GM19468 (cell line): ENCODE results near the gene CLEC2L.

ENCODE experiments used
- ATAC-seq: cut with Tn5 transposase; IDR thresholded peaks from one replicate; pipeline ENCODE4 v1.9.1; 2021; ENCODE audit warnings: mild to moderate bottlenecking, moderate library complexity, moderate number of reproducible peaks; ENCODE audit not compliant: unreplicated experiment; ENCODE audit errors: extremely low read depth

CLEC2L gene

DNA sequence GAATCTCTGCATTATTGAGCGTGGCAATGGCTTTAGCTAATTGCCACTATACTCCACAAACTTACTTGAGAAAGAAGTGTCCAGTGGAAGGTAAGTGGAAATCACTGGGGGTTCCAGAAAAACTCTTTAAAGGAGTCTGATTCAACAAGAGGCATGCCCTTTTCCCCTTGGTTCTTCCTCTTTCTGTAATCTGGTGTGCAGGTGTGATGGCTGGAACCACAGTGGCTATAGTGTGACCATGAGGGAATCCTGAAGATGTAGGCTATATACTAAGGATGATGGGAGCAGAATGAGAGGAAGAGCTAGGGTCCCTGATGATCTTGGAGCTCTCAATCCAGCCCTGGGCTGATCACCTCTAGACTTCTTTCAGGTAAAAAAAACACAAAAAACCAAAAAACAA is 2.0 kb upstream of the CLEC2L start:
- no peak for ATAC-seq

DNA sequence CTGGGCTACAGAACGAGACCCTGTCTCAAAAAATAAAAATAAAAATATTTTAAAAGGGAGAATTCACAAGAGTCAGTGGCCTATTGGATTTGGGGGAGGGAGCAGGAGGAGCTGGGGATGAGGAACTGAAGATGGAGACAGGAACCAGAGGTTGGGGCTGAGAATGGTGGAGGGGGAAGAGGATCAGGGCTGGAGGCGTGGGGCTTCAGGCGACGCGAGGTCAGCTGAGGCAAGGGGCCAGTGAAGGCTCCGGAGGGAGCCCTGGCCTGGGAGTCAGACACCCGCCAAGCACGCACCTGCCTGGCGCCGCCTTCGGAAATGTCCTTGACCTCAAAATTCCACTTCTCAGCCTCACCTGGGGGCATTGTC is 671 bp upstream of the CLEC2L start:
- no peak for ATAC-seq

DNA sequence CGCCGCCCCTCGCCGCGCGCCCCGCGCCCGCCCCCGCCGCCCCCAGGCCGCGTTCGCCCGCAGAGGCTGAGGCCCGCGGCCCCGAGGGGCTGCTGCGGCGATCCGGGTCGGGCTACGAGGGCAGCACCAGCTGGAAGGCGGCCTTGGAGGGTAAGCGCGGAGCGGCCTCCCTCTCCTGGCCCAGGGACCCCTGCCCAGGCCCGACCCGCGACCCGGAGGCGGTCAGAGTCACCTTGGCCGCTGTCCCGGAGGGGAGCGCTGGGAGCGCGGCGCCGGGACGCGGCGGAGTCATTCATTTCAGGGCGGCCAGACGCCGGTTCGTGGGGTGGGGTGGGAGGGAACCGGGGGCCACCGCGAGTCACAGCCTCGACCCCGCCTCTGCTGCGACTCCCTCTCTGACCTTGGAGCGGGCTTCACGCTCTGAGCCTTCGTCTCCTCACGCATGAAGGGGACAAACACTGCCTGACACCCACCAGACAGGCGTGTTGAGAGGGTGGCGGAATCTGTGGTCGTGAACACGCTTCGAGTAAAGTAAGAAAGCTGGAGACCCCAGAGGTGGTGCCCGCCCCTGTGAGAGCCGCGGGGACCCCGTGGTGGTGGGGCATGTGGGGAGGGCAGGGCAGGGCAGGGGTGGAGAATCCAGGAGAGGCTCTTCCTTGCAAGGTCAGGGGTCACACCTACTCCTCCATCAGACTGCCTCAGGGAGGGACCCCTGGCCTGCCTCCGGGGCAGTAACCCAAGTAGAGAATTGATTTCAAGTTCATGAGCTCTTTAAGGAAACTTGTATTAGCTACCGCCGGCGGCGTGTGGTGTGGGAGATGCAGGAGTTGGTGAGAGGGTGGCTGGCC is 707 bp downstream of the CLEC2L start:
- ATAC-seq: no peak

DNA sequence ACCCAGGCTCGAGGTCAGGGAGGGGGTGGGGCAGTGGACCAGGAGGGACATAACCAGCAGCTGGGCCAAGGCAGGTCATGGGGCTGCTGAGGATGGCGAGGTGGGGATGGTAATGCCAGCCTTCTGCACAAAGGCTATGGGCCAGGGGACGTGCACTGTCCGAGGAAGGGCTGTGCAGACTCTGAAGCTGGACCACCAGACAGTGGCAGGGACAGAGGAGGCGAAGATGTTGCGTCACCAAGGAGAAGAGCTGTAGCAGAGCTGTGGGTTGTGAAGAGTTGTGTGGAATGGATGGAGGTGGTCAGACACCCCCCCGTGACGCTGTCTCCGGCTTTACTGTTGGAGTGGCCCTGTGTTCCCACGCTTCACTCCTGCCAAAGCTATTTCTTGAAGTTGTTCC is 1.8 kb downstream of the CLEC2L start:
- ATAC-seq: no peak

DNA sequence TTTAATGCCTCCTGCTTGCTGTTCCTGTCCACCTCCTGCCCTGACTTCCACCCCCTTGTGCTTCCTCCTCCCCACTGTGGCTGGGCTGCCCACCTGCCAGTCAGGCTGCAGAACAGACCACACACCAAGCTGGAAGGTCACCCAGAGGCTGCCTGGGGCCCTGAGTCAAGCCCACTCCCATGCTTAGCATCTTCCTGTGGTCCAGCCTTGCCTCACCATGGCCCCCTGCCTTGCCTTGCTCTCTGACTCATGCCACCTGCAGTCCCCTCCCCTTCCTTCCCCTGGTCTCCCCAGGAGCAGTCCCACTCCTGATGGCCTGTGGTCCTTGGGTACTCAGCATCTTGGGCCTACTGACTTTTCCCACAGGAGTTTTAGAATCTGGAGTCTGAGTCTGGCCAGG is 2.3 kb downstream of the CLEC2L start:
- no peak for ATAC-seq

DNA sequence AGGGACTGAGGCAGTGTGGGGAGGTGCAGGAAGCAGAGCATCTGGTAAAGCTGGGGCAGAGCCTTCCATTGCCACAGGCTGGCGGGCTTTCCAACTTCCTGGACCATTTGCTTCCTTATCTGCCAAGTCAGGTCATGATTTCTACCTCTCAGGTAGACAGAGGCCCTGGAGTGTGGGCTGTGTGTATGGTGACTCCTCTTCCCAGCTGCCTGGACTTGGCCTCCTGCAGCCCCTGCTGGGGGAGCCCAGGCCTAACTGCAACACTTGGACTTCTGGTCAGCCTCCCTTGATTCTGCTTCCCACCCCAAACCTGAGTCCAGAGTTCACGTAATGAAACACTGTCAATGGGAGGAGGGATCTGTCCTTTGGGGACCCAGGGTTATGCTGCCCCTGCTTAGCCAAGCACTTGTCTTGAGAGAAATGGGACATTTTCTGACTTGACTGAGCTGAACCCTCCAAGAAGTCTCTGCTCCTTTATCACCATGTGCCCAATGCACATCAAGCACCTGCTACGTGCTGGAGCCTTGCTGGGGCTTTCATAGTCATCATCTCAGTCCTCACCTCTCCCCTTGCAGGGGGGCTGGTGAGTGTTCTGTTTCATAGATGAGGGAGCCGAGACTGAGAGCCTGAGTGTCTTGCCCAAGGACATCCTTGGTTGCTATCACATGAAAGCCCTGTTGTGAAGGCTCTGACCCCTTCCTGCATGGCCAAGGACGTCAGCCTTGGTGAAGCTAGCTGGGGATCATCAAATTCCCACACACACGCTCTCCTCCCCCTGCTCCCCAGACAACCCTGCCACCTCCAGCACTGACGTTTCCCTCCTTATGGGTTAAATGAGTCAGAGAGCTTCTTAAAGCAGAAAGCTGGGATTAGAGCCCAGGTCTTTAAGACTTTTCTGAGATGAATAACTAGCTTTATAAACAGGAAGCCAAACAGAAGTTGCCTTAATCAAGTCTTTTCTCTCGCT is 3.4 kb downstream of the CLEC2L start:
- ATAC-seq: no peak

DNA sequence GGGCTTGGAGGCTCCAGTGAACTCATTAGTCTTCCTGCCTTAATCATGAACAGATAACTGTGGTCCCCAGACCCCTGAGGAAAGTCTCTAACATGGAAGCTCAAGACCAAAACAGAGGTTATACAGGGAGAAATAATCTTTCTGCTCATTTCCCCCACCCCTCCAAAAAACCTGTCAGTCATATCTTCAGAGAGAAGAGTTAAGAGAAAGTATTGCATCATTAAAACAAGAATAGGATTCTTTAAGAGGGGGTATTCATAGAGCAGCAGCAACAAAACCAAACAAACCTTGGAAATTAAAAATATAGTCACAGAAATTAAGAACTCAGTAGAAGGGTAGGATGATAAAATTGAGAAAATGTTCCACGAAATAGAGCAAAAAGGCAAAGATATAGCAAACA is 7.6 kb downstream of the CLEC2L start:
- no peak for ATAC-seq

DNA sequence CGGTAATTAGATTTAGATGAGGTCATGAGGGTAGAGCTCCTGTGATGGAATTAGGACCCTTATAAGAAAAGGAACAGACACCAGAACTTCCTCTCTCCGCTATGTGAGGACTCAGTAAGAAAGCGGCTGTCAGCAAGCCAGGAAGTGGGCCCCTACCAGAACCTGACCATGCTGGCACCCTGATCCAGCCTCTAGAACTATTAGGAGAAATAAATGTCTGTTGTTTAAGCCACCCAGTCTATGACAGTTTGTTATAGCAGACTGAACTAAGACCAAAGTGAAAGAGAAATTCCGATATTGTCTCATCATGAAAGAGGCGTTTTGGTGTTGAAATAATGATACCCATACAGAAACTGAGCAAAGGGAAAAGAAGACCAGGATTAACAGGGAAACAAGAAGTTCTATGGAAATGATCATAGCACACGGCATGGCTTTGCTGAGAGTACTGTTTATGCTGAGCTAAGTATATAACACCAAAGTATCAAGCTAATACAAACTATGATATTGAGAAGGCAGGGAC is 9.2 kb downstream of the CLEC2L start:
- ATAC-seq: no peak

DNA sequence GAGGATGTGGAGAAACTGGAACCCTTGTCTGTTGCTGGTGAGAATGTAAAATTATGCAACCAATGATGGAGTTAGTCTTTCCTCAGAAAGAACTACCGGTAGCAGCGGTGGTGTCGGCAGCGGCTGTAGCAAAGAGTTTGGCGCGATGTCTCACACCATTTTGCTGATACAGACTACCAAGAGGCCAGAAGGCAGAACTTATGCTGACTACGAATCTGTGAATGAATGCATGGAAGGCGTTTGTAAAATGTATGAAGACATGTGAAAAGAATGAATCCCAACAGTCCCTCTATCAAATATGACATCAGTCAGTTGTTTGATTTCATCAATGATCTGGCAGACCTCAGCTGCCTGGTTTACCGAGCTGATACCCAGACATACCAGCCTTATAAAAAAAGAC is 10.6 kb downstream of the CLEC2L start:
- no peak for ATAC-seq

DNA sequence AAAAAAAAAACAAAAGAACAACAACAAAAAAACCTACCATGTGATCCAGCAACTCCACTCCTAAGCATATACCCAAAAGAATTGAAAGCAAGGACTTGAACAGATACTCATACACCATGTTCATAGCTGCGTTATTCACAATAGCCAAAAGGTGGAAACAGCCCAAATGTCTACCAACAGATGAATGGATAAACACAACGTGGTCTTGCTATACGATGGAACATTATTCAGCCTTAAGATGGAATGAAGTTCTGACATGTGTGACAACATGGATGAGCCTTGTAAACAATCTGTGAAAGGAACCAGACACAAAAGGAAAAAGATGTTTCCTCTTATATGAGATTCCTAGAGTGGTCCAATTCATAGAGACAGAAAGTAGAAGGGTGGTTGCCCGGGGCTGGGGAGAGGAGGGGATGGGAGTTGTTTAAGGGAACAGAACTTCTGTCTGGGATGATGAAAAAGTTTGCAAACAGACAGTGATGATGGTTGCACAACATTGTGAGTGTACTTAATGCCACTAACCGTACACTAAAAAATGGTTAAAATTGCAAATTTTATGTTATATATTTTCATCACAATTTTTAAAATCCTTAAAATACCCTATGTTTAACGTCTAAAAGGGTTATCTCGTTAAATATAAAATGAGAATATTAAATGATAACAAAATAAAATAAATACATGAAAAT is 11.6 kb downstream of the CLEC2L start:
- no peak for ATAC-seq

DNA sequence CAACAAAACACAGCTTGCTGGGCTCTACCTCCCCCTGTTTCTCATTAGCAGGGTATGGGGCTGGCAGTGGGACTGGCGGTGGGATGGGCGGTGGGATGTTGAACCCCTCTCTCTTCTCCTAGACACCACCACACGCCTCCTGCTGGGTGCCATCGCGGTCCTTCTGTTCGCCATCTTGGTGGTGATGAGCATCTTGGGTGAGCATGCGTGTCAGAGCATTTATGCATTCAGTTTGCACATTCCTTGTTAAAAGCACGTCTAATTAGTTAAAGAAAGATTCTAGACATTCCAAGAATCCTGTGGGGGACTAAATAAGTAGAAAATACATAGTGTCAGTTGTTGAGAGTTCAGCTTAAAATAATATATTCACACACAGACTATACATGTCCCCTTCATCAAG is 12.7 kb downstream of the CLEC2L start:
- ATAC-seq: no peak

DNA sequence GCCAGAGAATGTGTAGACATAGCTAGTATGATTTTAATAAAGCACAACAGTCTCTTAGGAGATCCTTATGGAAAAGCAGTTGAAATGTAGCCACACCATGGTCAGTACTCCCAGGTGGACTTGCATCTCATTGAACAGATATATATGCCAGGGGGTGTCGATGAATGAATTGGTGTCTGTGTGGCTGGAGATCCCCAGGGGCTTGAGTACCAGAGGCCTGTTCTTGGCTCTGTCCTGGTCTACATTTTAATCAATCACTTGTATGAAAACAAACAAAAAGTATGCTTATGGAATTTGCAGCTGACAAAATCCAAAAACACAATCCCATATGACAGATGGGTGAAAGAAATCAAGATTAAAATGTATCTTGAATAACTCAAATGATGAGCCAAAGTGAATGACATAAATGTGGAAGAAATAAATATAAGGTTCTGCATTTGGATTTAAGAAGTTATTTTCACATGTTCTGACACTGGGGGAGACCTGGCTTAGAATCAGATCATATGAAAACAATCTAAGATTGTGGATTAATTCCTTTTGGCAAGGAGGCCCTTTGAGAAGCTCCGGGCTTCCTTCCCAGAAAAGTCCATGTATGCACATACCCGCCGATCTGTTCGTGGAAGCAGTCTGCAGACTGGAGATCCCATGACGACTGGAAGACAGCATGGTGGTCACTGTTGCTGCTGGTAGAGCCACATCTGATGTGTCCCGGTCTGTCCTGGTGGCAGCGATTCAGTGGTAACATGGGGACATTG is 15.6 kb downstream of the CLEC2L start:
- ATAC-seq: no peak

DNA sequence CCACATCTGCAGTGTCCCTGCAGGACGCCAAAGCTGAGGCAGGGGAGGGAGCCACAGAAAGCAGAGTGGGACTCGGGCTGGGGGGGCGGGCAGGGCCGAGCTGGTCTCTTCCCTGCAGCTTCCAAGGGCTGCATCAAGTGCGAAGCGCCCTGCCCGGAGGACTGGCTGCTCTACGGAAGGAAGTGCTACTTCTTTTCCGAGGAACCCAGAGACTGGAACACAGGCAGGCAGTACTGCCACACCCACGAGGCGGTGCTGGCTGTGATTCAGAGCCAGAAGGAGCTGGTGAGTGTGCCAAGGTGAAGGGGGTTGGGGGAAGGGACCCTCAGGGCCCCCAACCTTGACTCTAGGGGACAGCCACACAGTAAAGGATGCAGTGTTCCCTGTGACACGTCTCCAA is 16.7 kb downstream of the CLEC2L start:
- ATAC-seq: no peak

DNA sequence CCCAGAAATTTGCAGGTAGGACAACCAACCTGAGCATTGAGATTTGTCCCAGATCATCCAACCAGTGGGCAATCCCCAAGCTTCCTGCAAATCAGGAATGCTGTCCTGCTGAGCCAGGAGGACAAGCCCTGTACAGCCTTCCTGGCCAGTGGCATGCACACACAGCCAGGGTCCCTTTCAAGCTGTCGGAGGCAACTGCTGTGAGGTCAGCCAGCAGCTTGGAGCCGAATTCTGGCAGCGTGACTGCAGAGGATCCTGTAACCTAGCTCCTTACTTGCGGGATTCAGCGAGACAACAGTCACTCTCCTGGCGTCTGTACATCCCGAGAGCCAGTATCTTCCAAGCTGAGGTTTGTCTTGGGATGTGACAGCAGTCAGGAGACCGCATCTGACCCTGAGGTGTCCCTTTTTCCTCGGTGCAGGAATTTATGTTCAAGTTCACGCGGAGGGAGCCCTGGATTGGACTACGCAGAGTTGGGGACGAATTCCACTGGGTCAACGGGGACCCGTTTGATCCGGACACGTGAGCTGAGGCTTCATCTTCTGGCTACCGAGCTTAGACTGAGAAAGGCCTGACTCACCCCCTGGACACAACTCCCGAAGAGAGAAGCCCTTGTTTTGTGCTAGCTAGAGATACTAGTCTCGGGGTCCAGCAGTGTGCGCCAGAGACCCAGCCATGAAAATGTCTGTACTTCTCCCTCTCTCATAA is 18.3 kb downstream of the CLEC2L start:
- ATAC-seq: no peak

DNA sequence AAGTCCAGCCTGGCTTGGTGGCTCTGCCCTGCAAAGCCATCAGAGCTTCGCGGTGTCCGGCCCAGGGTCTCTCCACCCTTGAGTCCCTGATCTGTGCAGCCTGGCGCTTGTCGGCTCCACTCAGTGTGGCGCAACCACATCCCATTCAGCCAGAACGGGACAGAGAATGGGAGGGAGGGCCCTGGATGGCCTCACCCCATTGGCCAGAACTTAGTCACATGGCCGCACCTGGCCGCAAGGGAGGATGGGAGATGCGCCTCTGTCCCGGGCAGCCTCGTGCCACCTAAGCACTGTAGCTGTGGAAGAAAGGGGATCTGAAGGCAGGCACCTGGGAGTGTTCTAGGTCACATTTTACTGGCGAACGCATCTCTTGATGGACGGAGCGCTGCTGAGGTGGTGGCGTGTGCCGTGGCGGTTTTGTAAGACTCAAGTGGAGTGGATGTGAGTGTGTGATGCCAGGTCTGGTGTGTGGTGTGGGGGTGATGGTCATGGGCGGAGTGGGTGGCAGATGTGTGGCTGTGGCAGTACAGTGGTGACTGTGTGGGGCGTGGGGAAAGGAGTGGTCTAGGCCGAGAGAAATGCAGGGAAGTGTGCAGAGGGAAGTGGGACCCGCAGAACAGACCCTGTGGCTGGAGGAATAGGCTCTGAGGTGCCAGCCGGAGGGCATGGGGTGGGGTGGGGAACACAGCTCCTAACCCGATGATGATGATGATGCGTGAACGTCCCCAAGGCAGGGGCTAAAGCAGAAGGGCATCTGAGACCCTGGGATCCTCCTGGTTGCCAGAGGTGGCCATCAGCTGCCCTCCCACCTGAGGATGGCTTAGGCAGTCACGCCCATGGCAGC is 19.0 kb downstream of the CLEC2L start:
- ATAC-seq: no peak

DNA sequence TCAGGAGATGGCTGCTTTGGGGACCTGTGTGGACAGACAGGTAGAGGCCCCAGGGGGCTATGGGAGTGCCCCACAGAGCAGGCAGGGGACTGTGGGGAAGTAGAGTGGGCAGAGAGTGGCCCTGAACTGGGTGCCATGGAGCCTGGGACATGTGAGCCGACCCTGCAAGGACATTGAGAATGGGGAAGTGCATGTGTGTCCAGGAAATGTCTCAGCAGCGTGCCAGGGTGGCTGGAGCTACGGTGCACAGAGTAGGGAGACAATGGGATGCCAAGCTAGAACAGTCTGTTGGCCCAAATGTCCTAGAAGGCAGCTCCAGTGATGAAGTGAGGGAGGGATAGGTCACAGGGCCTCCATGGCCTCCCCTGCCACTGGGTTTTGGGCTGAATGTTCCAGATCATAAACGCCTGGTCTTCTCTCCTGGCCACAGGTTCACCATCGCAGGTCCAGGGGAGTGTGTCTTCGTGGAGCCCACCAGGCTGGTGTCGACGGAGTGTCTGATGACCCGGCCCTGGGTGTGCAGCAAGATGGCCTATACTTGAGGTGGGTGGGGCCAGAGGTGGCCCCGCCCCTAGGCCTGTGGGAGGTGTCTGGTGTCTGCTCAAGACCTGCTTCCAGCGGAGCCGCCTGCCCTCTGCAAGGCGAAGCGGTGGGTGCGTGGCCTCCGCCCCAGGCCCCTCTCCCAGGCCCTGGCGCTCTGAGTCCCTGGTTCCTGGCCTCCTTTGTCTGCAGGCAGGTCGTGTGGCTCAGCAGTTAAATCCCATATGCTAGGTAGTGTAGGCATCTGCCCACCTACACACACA is 20.5 kb downstream of the CLEC2L start:
- ATAC-seq: no peak

DNA sequence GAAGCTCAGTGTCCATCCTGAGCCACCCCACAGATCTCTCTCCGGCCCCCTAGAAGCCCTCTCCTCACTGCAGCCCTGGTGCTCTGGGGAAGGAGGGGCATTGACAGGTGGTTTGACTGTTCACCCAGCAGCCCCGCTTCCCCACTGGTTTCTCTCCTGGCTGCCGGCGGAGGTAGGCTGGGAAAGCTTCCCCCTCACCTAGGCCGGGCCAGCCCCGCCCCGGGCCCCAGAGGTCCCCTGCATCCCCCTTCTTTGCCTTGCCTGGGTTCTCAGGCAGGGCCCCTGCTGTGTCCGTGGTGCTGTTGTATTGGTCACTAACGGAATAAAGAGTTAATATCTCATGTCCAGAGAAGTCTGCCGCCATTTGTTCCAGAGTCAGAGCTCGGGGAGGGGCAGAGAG is 21.2 kb downstream of the CLEC2L start:
- ATAC-seq: no peak
